GM18870 (cell line): ENCODE results near the gene ANKRD52.
A peak's percentile ranks its signal among the peaks of the same experiment; 100 is the strongest.
"Not testable (repeated sequence)": the region's sequence is repeated elsewhere in the genome, so short reads cannot be mapped to it uniquely, and the experiment has no call there.

Source experiments
- ATAC-seq: cut with Tn5 transposase; IDR thresholded peaks from one replicate; pipeline ENCODE4 v1.9.1; 2021; ENCODE audit warnings: moderate library complexity; ENCODE audit not compliant: unreplicated experiment

ANKRD52 gene

GRCh38 chr12:56274299-56274698 is 16.1 kb upstream of the ANKRD52 start:
- no peak for ATAC-seq

GRCh38 chr12:56272468-56272867 is 14.3 kb upstream of the ANKRD52 start:
- not testable (repeated sequence) for ATAC-seq

- no peak for ATAC-seq
These were observed 12.8 kb upstream of the ANKRD52 start for GRCh38 chr12:56271031-56271430.

GRCh38 chr12:56267443-56268071 is 9.4 kb upstream of the ANKRD52 start:
- ATAC-seq = peak; percentile 16

GRCh38 chr12:56266693-56267442 is 8.7 kb upstream of the ANKRD52 start, which contains the start of gene COQ10A:
COQ10A (plus strand) TSS chr12:56266942; CDS start chr12:56267119, 177 bp downstream.
- ATAC-seq = peak; percentile 69

- ATAC-seq = not testable (repeated sequence)
These were observed 8.0 kb upstream of the ANKRD52 start for GRCh38 chr12:56266068-56266692.

- ATAC-seq = not testable (repeated sequence)
These were observed 4.8 kb upstream of the ANKRD52 start for GRCh38 chr12:56262955-56263354.

- no peak for ATAC-seq
These were observed 3.5 kb upstream of the ANKRD52 start for GRCh38 chr12:56261503-56262232.

GRCh38 chr12:56260921-56261320 is 2.7 kb upstream of the ANKRD52 start:
- no peak for ATAC-seq

- ATAC-seq = no peak
These were observed 2.2 kb upstream of the ANKRD52 start for GRCh38 chr12:56260380-56260779.

GRCh38 chr12:56258820-56259183 is 618 bp upstream of the ANKRD52 start:
- no peak for ATAC-seq

DNA sequence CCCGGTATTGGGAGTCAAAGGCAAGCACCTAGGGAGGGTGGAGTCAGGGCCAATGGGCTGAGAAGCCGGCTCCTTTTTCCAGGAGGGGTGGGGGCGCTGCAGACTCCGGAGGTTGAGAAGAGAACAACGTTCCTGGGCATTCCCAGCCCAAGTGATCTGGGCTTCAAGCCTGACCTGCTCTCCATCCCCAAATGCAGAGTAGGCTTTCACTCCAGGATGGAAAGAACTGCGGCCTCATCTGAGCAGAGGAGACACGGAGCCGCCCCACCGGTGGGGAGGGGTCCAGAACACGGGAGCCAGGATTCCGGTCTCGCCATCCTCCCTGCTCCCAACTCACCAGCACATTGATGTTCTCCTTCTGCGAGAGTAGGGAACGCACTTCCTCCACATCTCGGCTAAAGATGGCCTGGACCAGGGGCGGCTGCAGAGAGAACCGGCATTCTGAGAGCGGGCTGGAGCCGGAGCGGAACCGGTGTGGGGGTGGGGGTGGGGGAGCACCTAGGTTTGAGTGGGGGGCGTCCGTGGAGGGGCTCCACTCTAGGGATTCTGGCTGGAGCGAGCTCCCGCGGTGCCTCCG is 605 bp downstream of the ANKRD52 start:
- ATAC-seq = no peak

DNA sequence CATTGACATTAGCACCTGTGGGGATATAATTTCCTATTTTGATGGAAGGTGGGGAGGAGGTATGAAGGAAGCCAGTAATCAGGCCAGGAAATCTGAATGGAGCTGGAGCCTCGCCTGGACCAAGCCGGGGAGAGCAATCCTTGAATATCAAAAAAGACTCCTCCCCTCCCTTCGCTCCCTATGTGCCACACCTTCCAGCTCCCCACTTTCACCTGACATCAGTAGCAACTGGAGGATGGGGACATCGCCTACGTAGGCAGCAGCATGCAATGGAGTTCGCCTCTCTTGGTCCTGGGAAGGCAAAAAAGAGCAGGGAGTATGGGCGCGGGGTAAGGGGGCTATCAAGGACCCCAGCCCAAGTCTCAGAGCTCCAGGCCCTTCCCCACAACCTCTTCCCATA is 1.1 kb downstream of the ANKRD52 start:
- no peak for ATAC-seq

DNA sequence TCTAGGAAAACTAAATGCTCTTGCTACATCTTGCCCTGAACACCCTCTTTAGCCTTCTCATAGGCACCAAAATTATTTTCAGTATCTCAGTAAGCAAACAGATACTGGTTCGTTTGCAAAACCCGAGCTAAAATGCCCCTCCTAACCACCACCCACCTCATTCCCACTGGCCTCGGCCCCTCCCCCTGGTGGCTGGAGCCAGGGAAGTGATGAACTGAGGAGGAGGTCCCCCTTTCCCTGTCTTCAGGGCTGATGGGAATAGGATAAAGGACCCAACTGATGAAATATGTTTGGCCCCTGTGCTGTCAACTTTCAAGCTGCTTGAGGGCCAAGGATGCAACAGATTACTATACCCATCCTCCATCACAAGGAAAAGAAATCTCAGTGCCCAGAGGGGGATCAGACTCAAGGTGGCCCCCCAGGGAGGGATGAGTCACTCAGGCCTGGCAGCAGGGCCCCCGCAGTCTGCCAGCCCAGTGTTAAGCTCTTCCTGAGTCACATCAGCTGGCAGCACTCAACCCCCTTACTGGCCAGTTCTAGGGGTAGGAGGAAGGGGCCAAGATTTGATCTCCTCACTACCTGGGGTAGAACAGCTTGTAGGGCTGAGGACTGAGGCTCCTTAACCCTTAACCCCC is 1.7 kb downstream of the ANKRD52 start:
- no peak for ATAC-seq

- no peak for ATAC-seq
These were observed 2.5 kb downstream of the ANKRD52 start for GRCh38 chr12:56255671-56256070.

GRCh38 chr12:56253091-56253490 is 5.1 kb downstream of the ANKRD52 start:
- no peak for ATAC-seq

DNA sequence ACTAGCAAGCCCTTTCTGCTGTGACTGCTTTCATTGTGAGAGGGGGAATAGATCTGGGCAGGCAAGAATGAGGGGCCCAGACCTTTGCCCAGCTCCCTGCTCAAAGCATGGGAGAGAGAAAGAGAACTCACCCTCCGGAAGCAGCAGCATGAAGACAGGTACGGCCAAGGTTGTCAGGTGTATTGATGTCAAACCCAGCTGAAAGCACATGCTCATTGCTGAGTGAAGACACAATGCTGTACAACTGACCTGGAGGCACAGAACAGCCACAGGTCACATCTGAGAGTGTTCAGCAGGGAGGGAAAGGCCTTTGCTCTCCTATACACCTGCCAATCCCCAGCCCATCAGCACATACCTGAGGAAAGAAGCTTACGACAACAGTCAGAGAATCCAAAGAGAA is 5.5 kb downstream of the ANKRD52 start:
- ATAC-seq = no peak

DNA sequence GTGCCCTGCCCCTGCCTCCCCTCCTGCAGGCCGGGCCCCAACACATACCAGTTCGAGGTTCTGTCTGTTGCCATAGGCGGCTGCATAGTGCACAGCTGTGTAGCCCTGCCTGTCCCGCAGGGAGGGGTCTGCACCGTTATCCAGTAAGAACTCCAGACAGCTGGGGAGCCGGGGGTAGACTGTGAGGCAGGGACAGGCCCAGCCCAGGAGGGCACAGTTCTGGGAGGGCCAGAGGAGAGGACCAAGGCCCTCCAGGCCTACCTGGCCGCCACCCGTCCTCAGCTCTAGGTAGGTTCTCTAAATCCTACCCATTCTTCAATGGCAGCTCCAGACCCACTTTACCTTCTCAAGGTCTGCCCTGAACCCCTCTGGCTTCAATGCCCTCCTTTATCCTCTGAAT is 9.5 kb downstream of the ANKRD52 start:
- no peak for ATAC-seq

DNA sequence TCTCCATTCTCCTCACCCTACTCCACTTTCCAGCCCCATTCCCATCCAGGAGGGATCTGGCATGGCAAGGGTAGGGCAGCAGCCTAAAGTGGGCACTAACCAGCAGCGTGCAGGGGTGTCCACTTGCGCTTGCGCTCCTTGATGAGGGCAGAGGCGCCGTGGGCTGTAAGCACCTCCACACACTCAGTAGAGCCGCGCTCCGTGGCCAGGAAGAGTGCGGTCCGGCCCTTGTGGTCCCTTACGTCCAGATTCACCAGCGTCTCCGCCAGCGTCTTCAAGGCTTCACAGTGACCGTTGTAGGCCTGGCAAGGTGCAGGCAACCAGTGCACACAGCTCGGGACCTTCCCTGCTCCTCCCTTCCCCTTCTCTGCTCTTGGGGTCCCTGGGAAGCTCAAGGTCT is 10.3 kb downstream of the ANKRD52 start:
- ATAC-seq = no peak

GRCh38 chr12:56244494-56244893 is 13.7 kb downstream of the ANKRD52 start:
- ATAC-seq = no peak
